SU-DHL-6 (cell line): ENCODE results near the gene DNMT1.

Source experiments
- H2AFZ ChIP-seq: fragments of 200-600 bp; sonication (generic); 2 replicates; pipeline ENCODE4 v1.6.1; 2014; ENCODE audit warnings: low read depth, mild to moderate bottlenecking, moderate library complexity, mixed read lengths, antibody characterized with exemption, low read length; ENCODE audit not compliant: severe bottlenecking
- H3F3A ChIP-seq: fragments of 200-600 bp; shearing (Covaris generic); 2 replicates; pipeline ENCODE4 v1.6.0; 2016; ENCODE audit warnings: antibody characterized with exemption, mild to moderate bottlenecking; ENCODE audit not compliant: insufficient read depth
- H3K27ac ChIP-seq: fragments of 200-600 bp; sonication (generic); 2 replicates; pipeline ENCODE4 v1.5.1; 2016; ENCODE audit warnings: low read depth, mild to moderate bottlenecking, low read length, moderate library complexity, mixed read lengths
- H3K27me3 ChIP-seq: fragments of 200-600 bp; sonication (generic), shearing (Covaris generic); 2 replicates; pipeline ENCODE4 v1.6.0; 2014; ENCODE audit warnings: mild to moderate bottlenecking, low read length
- H3K36me3 ChIP-seq: fragments of 200-600 bp; sonication (generic); 2 replicates; pipeline ENCODE4 v1.6.1; 2014; ENCODE audit warnings: mild to moderate bottlenecking, low read length, mixed read lengths
- H3K4me2 ChIP-seq: fragments of 300-600, 200-600 bp; shearing (Covaris generic), sonication (generic); 2 replicates; pipeline ENCODE4 v1.6.0; 2014; ENCODE audit warnings: low read length, low read depth, mild to moderate bottlenecking; ENCODE audit not compliant: poor library complexity, severe bottlenecking
- H3K4me3 ChIP-seq: fragments of 200-600 bp; sonication (generic); 2 replicates; pipeline ENCODE4 v1.5.1; 2014; ENCODE audit warnings: antibody characterized with exemption, low read length, mild to moderate bottlenecking, mixed read lengths; ENCODE audit not compliant: insufficient read depth, poor library complexity, severe bottlenecking
- H3K79me2 ChIP-seq: fragments of 200-600 bp; sonication (generic); 2 replicates; pipeline ENCODE4 v1.6.1; 2014; ENCODE audit warnings: mild to moderate bottlenecking, low read length, moderate library complexity; ENCODE audit not compliant: insufficient read depth
- H3K9ac ChIP-seq: fragments of 200-600 bp; sonication (generic); 2 replicates; pipeline ENCODE4 v1.7.0; 2014; ENCODE audit warnings: mild to moderate bottlenecking, low read length
- H3K9me2 ChIP-seq: fragments of 200-600 bp; sonication (generic); replicated peaks from 2 replicates; pipeline ENCODE4 v1.6.1; 2014; ENCODE audit warnings: low read length; ENCODE audit not compliant: insufficient read depth
- H3K9me3 ChIP-seq: fragments of 200-600 bp; sonication (generic); 2 replicates; pipeline ENCODE4 v1.6.1; 2014; ENCODE audit warnings: low read length, mixed read lengths; ENCODE audit not compliant: insufficient read depth
- H4K20me1 ChIP-seq: fragments of 200-600 bp; sonication (generic); 2 replicates; pipeline ENCODE4 v1.6.1; 2014; ENCODE audit warnings: low read depth, mild to moderate bottlenecking, antibody characterized with exemption, low read length, moderate library complexity, mixed read lengths
- CTCF ChIP-seq: fragments of 200-600 bp; sonication (generic); IDR thresholded peaks from one replicate; pipeline ENCODE4 v1.5.1; 2017; ENCODE audit warnings: antibody characterized with exemption, mild to moderate bottlenecking, low read length, moderate library complexity; ENCODE audit not compliant: insufficient read depth, poor library complexity, severe bottlenecking
- EZH2phosphoT487 ChIP-seq: fragments of 200-600 bp; sonication (generic), shearing (Covaris generic); conservative IDR thresholded peaks from 2 replicates; pipeline ENCODE4 v1.6.1; 2018; ENCODE audit warnings: mild to moderate bottlenecking, antibody characterized with exemption, low read length, moderate library complexity, mixed read lengths

DNMT1 gene

GRCh38 chr19:10142701-10143375 is 51.9 kb downstream of the DNMT1 start:
- peaks cover 49% of the 10 kb centered on the region; the same call in 1 of the 2 replicates for H3K36me3 ChIP-seq
- no peaks in the 10 kb centered on the region for H3F3A ChIP-seq
- 0 out of 2 replicates have a peak, but pooled peaks cover 4% of the 10 kb centered on the region for H3K79me2 ChIP-seq
- no peak overlapping the region for H3K4me3 ChIP-seq
- H3K9me2 ChIP-seq, result no peaks in the 10 kb centered on the region
- H3K9ac ChIP-seq, result no peak overlapping the region
- no peak overlapping the region for H2AFZ ChIP-seq
- no peak overlapping the region for H3K27ac ChIP-seq
- no peaks in the 10 kb centered on the region; the same call in 1 of the 2 replicates for H4K20me1 ChIP-seq
- no peak overlapping the region for H3K4me2 ChIP-seq
- H3K27me3 ChIP-seq, result no peaks in the 10 kb centered on the region
- TF ChIP-seq EZH2phosphoT487 (no peak), CTCF (no peak)
- H3K9me3 ChIP-seq, result no peaks in the 10 kb centered on the region

GRCh38 chr19:10141973-10142372 is 52.8 kb downstream of the DNMT1 start:
- TF ChIP-seq EZH2phosphoT487 (no peak), CTCF (no peak)
- Histone ChIP-seq H2AFZ (no peak overlapping the region), H3K27ac (no peak overlapping the region), H3K27me3 (no peaks in the 10 kb centered on the region), H4K20me1 (no peaks in the 10 kb centered on the region; the same call in 1 of the 2 replicates), H3K4me2 (no peak overlapping the region), H3K36me3 (peaks cover 50% of the 10 kb centered on the region; the same call in 1 of the 2 replicates), H3K4me3 (no peak overlapping the region), H3K9me2 (no peaks in the 10 kb centered on the region), H3F3A (no peaks in the 10 kb centered on the region), H3K79me2 (0 out of 2 replicates have a peak, but pooled peaks cover 4% of the 10 kb centered on the region), H3K9me3 (no peaks in the 10 kb centered on the region), H3K9ac (no peak overlapping the region)

GRCh38 chr19:10141479-10141878 is 53.3 kb downstream of the DNMT1 start:
- 0 out of 2 replicates have a peak, but pooled peaks cover 4% of the 10 kb centered on the region for H3K79me2 ChIP-seq
- no peak overlapping the region for H3K9ac ChIP-seq
- peaks cover 46% of the 10 kb centered on the region; the same call in 1 of the 2 replicates for H3K36me3 ChIP-seq
- no peaks in the 10 kb centered on the region for H3F3A ChIP-seq
- no peaks in the 10 kb centered on the region; the same call in 1 of the 2 replicates for H4K20me1 ChIP-seq
- no peaks in the 10 kb centered on the region for H3K27me3 ChIP-seq
- H2AFZ ChIP-seq, result no peak overlapping the region
- TF ChIP-seq EZH2phosphoT487 (no peak), CTCF (no peak)
- no peak overlapping the region for H3K27ac ChIP-seq
- H3K4me2 ChIP-seq, result no peak overlapping the region
- H3K9me2 ChIP-seq, result no peaks in the 10 kb centered on the region
- H3K4me3 ChIP-seq, result no peak overlapping the region
- no peaks in the 10 kb centered on the region for H3K9me3 ChIP-seq
